Mesendoderm (in vitro differentiated cells): ENCODE data around the gene COPA.

Experiments used
- DNase-seq: peaks from one replicate; pipeline ENCODE4 v3.0.0; 2013
- H2AK5ac ChIP-seq: 2 replicates; pipeline ENCODE4 v1.6.1; 2013; ENCODE audit warnings: low read length, inconsistent platforms
- H2BK120ac ChIP-seq: 2 replicates; pipeline ENCODE4 v1.6.1; 2013; ENCODE audit warnings: low read depth, mild to moderate bottlenecking, low read length, moderate library complexity, mixed read lengths
- H2BK15ac ChIP-seq: replicated peaks from 2 replicates; pipeline ENCODE4 v1.6.1; 2013; ENCODE audit warnings: low read depth, mild to moderate bottlenecking, moderate library complexity
- H2BK5ac ChIP-seq: 2 replicates; pipeline ENCODE4 v1.6.1; 2013; ENCODE audit warnings: low read length, inconsistent platforms
- H3K18ac ChIP-seq: 2 replicates; pipeline ENCODE4 v1.6.1; 2013; ENCODE audit warnings: mild to moderate bottlenecking, low read length, mixed read lengths
- H3K23ac ChIP-seq: one replicate; pipeline ENCODE4 v1.6.1; 2013; ENCODE audit warnings: low read length
- H3K27ac ChIP-seq: 2 replicates; pipeline ENCODE4 v1.5.1; 2013; ENCODE audit warnings: low read depth, mild to moderate bottlenecking, inconsistent platforms, low read length, moderate library complexity
- H3K27me3 ChIP-seq: 2 replicates; pipeline ENCODE4 v1.6.1; 2013; ENCODE audit warnings: low read length, control low read depth, mild to moderate bottlenecking, inconsistent platforms; ENCODE audit not compliant: insufficient read depth, poor library complexity
- H3K36me3 ChIP-seq: 2 replicates; pipeline ENCODE4 v1.6.1; 2013; ENCODE audit warnings: low read length, inconsistent platforms; ENCODE audit not compliant: control insufficient read depth, insufficient read depth
- H3K4ac ChIP-seq: one replicate; pipeline ENCODE4 v1.6.1; 2013; ENCODE audit warnings: low read depth, mild to moderate bottlenecking, low read length, moderate library complexity
- H3K4me1 ChIP-seq: 2 replicates; pipeline ENCODE4 v1.6.1; 2013; ENCODE audit warnings: low read depth, low read length, inconsistent platforms; ENCODE audit not compliant: control insufficient read depth
- H3K4me2 ChIP-seq: 2 replicates; pipeline ENCODE4 v1.6.1; 2013; ENCODE audit warnings: low read length
- H3K4me3 ChIP-seq: 2 replicates; pipeline ENCODE4 v1.5.1; 2013; ENCODE audit warnings: mild to moderate bottlenecking, low read length
- H3K56ac ChIP-seq: one replicate; pipeline ENCODE4 v1.6.1; 2013; ENCODE audit warnings: low read length
- H3K79me1 ChIP-seq: 2 replicates; pipeline ENCODE4 v1.6.1; 2013; ENCODE audit warnings: low read length, inconsistent platforms
- H3K79me2 ChIP-seq: 2 replicates; pipeline ENCODE4 v1.6.1; 2013; ENCODE audit warnings: mild to moderate bottlenecking, low read length; ENCODE audit not compliant: control insufficient read depth, insufficient read depth
- H3K9ac ChIP-seq: 2 replicates; pipeline ENCODE4 v1.6.1; 2013; ENCODE audit warnings: low read length, inconsistent platforms
- H4K5ac ChIP-seq: one replicate; pipeline ENCODE4 v1.6.1; 2013; ENCODE audit warnings: low read length
- H4K8ac ChIP-seq: one replicate; pipeline ENCODE4 v1.6.1; 2013; ENCODE audit warnings: low read depth, mild to moderate bottlenecking, control low read depth, low read length, moderate library complexity
- WGBS: extraction: QIAGEN DNeasy Blood & Tissue Kit; methylation state at CpG from one replicate; pipeline ENCODE4 v1.1.7; 2013; ENCODE audit warnings: low lambda C conversion rate, missing lambda C conversion rate; ENCODE audit not compliant: insufficient coverage; ENCODE audit errors: extremely low coverage; 5-methylcytosine and 5-hydroxymethylcytosine counted together

COPA gene

GRCh38 chr1:160267284-160267991 lies 75.6 kb downstream of the COPA start:
- no peak overlapping the region for H3K4ac ChIP-seq
- H3K18ac ChIP-seq: no peak overlapping the region
- no peak overlapping the region for H2AK5ac ChIP-seq
- DNase-seq: no peak
- no peaks in the 10 kb centered on the region for H3K36me3 ChIP-seq
- H3K27ac ChIP-seq: no peak overlapping the region
- H2BK5ac ChIP-seq: no peak overlapping the region
- H2BK120ac ChIP-seq: no peak overlapping the region
- peaks cover 2% of the 10 kb centered on the region for H3K27me3 ChIP-seq
- no peak overlapping the region for H3K23ac ChIP-seq
- no peak overlapping the region for H3K56ac ChIP-seq
- H3K4me2 ChIP-seq: no peak overlapping the region
- H3K4me3 ChIP-seq: no peak overlapping the region
- no CpG with 5 or more reads among the region's 10 CpGs for WGBS
- no peak overlapping the region for H4K8ac ChIP-seq
- H3K79me2 ChIP-seq: no peaks in the 10 kb centered on the region
- H4K5ac ChIP-seq: no peak overlapping the region
- H3K9ac ChIP-seq: no peak overlapping the region
- no peak overlapping the region for H2BK15ac ChIP-seq
- H3K4me1 ChIP-seq: no peaks in the 10 kb centered on the region
- H3K79me1 ChIP-seq: no peaks in the 10 kb centered on the region

- H3K36me3 ChIP-seq: no peaks in the 10 kb centered on the region
- H2BK120ac ChIP-seq: no peak overlapping the region
- no peaks in the 10 kb centered on the region for H3K4me1 ChIP-seq
- H2AK5ac ChIP-seq: no peak overlapping the region
- no peak overlapping the region for H3K9ac ChIP-seq
- DNase-seq: no peak
- no peak overlapping the region for H3K4ac ChIP-seq
- no CpG with 5 or more reads among the region's 4 CpGs for WGBS
- H3K4me2 ChIP-seq: no peak overlapping the region
- H3K23ac ChIP-seq: no peak overlapping the region
- H4K8ac ChIP-seq: no peak overlapping the region
- H4K5ac ChIP-seq: no peak overlapping the region
- no peak overlapping the region for H3K56ac ChIP-seq
- no peak overlapping the region for H2BK5ac ChIP-seq
- H3K27ac ChIP-seq: no peak overlapping the region
- no peak overlapping the region for H3K18ac ChIP-seq
- no peak overlapping the region for H2BK15ac ChIP-seq
- no peak overlapping the region for H3K4me3 ChIP-seq
- H3K27me3 ChIP-seq: no peaks in the 10 kb centered on the region
- H3K79me1 ChIP-seq: peaks cover 3% of the 10 kb centered on the region
- peaks cover 11% of the 10 kb centered on the region for H3K79me2 ChIP-seq
Measured at GRCh38 chr1:160264795-160265307, 78.2 kb downstream of the COPA start.

GRCh38 chr1:160261893-160262794 lies 80.9 kb downstream of the COPA start, which contains the start of gene DCAF8:
Gene DCAF8, minus strand, starts transcription at chr1:160262549. Its CDS starts 18,541 bp downstream, at chr1:160244008.
- no peaks in the 10 kb centered on the region for H3K36me3 ChIP-seq
- peak within 1 kb of the TSS; percentile 41 for H3K4ac ChIP-seq
- no peak within 1 kb of the TSS for H2AK5ac ChIP-seq
- peak within 1 kb of the TSS; percentile 86 for H3K4me2 ChIP-seq
- peak within 1 kb of the TSS; percentile 92 for H3K9ac ChIP-seq
- H3K79me2 ChIP-seq: peaks cover 26% of the 10 kb centered on the region
- peak within 1 kb of the TSS; percentile 85 for H3K23ac ChIP-seq
- H4K5ac ChIP-seq: peak within 1 kb of the TSS; percentile 91
- H3K4me1 ChIP-seq: no peaks in the 10 kb centered on the region
- H4K8ac ChIP-seq: peak within 1 kb of the TSS; percentile 60
- H2BK15ac ChIP-seq: no peak within 1 kb of the TSS
- WGBS: no CpG with 5 or more reads among the region's 67 CpGs
- peaks cover 6% of the 10 kb centered on the region for H3K79me1 ChIP-seq
- H3K18ac ChIP-seq: peak within 1 kb of the TSS; percentile 23
- H3K27me3 ChIP-seq: no peaks in the 10 kb centered on the region
- peak within 1 kb of the TSS; percentile 65 for H2BK5ac ChIP-seq
- H3K56ac ChIP-seq: peak within 1 kb of the TSS; percentile 94
- H3K27ac ChIP-seq: peak within 1 kb of the TSS; percentile 65
- DNase-seq: peak; percentile 99
- H2BK120ac ChIP-seq: no peak within 1 kb of the TSS
- peak within 1 kb of the TSS; percentile 64 for H3K4me3 ChIP-seq

- H3K56ac ChIP-seq: peak overlapping the region; percentile 94
- WGBS: no CpG with 5 or more reads among the region's 8 CpGs
- no peaks in the 10 kb centered on the region for H3K4me1 ChIP-seq
- H3K9ac ChIP-seq: peak overlapping the region; percentile 86
- no peak overlapping the region for H2BK5ac ChIP-seq
- H3K18ac ChIP-seq: no peak overlapping the region
- peak overlapping the region; percentile 65 for H3K27ac ChIP-seq
- H3K36me3 ChIP-seq: no peaks in the 10 kb centered on the region
- peak overlapping the region; percentile 64 for H3K4me3 ChIP-seq
- H3K79me1 ChIP-seq: peaks cover 6% of the 10 kb centered on the region
- H3K79me2 ChIP-seq: peaks cover 28% of the 10 kb centered on the region
- H3K27me3 ChIP-seq: no peaks in the 10 kb centered on the region
- H4K8ac ChIP-seq: no peak overlapping the region
- H2BK120ac ChIP-seq: no peak overlapping the region
- H3K4me2 ChIP-seq: peak overlapping the region; percentile 47
- H3K4ac ChIP-seq: no peak overlapping the region
- H3K23ac ChIP-seq: no peak overlapping the region
- peak; percentile 88 for DNase-seq
- H2AK5ac ChIP-seq: no peak overlapping the region
- H2BK15ac ChIP-seq: no peak overlapping the region
- no peak overlapping the region for H4K5ac ChIP-seq
Measured at GRCh38 chr1:160261556-160261892, 81.5 kb downstream of the COPA start.

- no peak overlapping the region for H3K18ac ChIP-seq
- H3K56ac ChIP-seq: peak overlapping the region; percentile 36
- peak overlapping the region; percentile 19 for H3K4me2 ChIP-seq
- H3K79me1 ChIP-seq: peaks cover 6% of the 10 kb centered on the region
- no peak overlapping the region for H3K27ac ChIP-seq
- H3K9ac ChIP-seq: peak overlapping the region; percentile 38
- WGBS: no CpG with 5 or more reads among the region's 6 CpGs
- no peak overlapping the region for H3K4me3 ChIP-seq
- H4K5ac ChIP-seq: no peak overlapping the region
- H3K79me2 ChIP-seq: peaks cover 28% of the 10 kb centered on the region
- no peak overlapping the region for H2BK15ac ChIP-seq
- H3K27me3 ChIP-seq: no peaks in the 10 kb centered on the region
- H2BK120ac ChIP-seq: no peak overlapping the region
- no peak overlapping the region for H3K23ac ChIP-seq
- H4K8ac ChIP-seq: no peak overlapping the region
- H2AK5ac ChIP-seq: no peak overlapping the region
- DNase-seq: peak; percentile 27
- H3K4me1 ChIP-seq: no peaks in the 10 kb centered on the region
- no peaks in the 10 kb centered on the region for H3K36me3 ChIP-seq
- no peak overlapping the region for H3K4ac ChIP-seq
- H2BK5ac ChIP-seq: no peak overlapping the region
Measured at GRCh38 chr1:160260406-160261382, 82.4 kb downstream of the COPA start.
